ENCODE results near the gene CLRN2.
"Not testable (repeated sequence)": the region's sequence is repeated elsewhere in the genome, so short reads cannot be mapped to it uniquely, and the experiment has no call there.

The CLRN2 gene

GRCh38 chr4:17546222-17546621 is 31.3 kb downstream of the CLRN2 start:
- DNase-seq: no peak

GRCh38 chr4:17546678-17547077 is 31.7 kb downstream of the CLRN2 start:
- no peak for DNase-seq

GRCh38 chr4:17550549-17550948 is 35.6 kb downstream of the CLRN2 start:
- no peak for DNase-seq

- DNase-seq: no peak
Measured at GRCh38 chr4:17552427-17552826, 37.5 kb downstream of the CLRN2 start.

- no peak for DNase-seq
Measured at GRCh38 chr4:17554568-17554967, 39.6 kb downstream of the CLRN2 start.

- no peak for DNase-seq
Measured at GRCh38 chr4:17556498-17556897, 41.5 kb downstream of the CLRN2 start.

GRCh38 chr4:17557880-17558279 is 42.9 kb downstream of the CLRN2 start:
- DNase-seq: no peak

- DNase-seq: no peak
Measured at GRCh38 chr4:17558941-17559708, 44.2 kb downstream of the CLRN2 start.

GRCh38 chr4:17559709-17560048 is 44.7 kb downstream of the CLRN2 start:
- no peak for DNase-seq

- DNase-seq: no peak
Measured at GRCh38 chr4:17560065-17560673, 45.2 kb downstream of the CLRN2 start.

GRCh38 chr4:17561195-17561909 is 46.4 kb downstream of the CLRN2 start:
- DNase-seq: no peak

GRCh38 chr4:17562157-17562556 is 47.2 kb downstream of the CLRN2 start:
- no peak for DNase-seq

GRCh38 chr4:17565846-17566245 is 50.9 kb downstream of the CLRN2 start:
- DNase-seq: no peak

- DNase-seq: no peak
Measured at GRCh38 chr4:17567271-17567670, 52.3 kb downstream of the CLRN2 start.

- no peak for DNase-seq
Measured at GRCh38 chr4:17574206-17574605, 59.2 kb downstream of the CLRN2 start.

GRCh38 chr4:17575177-17575576 is 60.2 kb downstream of the CLRN2 start:
- DNase-seq: not testable (repeated sequence)

Data from hippocampal formation (tissue), 2 donors.